HEK293 (cell line): Measurements from ENCODE around the gene PSMC4.

ENCODE experiments used
- CTCF ChIA-PET: fragments of 350-600 bp; formaldehyde crosslinking; extraction: SDS; loops from one replicate; lab custom pipeline; 2021; ENCODE audit warnings: antibody characterized with exemption; lab: Yijun Ruan, JAX
- POLR2A ChIA-PET: fragments of 300-600 bp; formaldehyde crosslinking; extraction: SDS; loops from one replicate; lab custom pipeline; 2020; ENCODE audit warnings: antibody characterized with exemption, inconsistent platforms; lab: Yijun Ruan, JAX
- H3K27ac ChIP-seq: fragments of 200-500 bp; sonication (Bioruptor generic); 2 replicates; pipeline ENCODE4 v1.5.1; 2014; ENCODE audit warnings: low read depth, low read length, control low read depth, inconsistent platforms; ENCODE audit errors: extremely low read depth
- H3K36me3 ChIP-seq, 2 experiments: fragments of 200-500 bp in 1 of 2; sonication (Bioruptor generic) in 1 of 2; 1 replicate in 1 of 2; 2 replicates in 1 of 2; pipeline ENCODE4 v1.5.1; 2014 to 2017; ENCODE audit warnings: inconsistent platforms in 2 of 2, low read length in 2 of 2; ENCODE audit not compliant: control insufficient read depth in 2 of 2, insufficient read depth in 1 of 2
- H3K4me1 ChIP-seq: fragments of 200-500 bp; sonication (Bioruptor generic); 2 replicates; pipeline ENCODE4 v1.5.1; 2014; ENCODE audit warnings: mild to moderate bottlenecking, low read length, inconsistent platforms; ENCODE audit not compliant: control insufficient read depth, insufficient read depth
- H3K4me3 ChIP-seq: 2 replicates; pipeline ENCODE4 v1.5.1; 2011; ENCODE audit warnings: low read depth, mild to moderate bottlenecking, control low read depth, low read length, moderate library complexity
- H3K9me3 ChIP-seq: fragments of 200-500 bp; sonication (Bioruptor generic); 2 replicates; pipeline ENCODE4 v1.5.1; 2014; ENCODE audit warnings: low read depth, low read length, inconsistent platforms; ENCODE audit not compliant: control insufficient read depth, insufficient read depth
- CTCF ChIP-seq: fragments of 450-650 bp; formaldehyde crosslinking; IDR thresholded peaks from 2 replicates; pipeline ENCODE4 v1.5.1; 2016; ENCODE audit warnings: missing biosample characterization, missing genetic modification characterization
- INSM2 ChIP-seq: fragments of 450-650 bp; formaldehyde crosslinking; IDR thresholded peaks from 2 replicates; pipeline ENCODE4 v1.5.1; 2016; ENCODE audit warnings: missing biosample characterization, missing genetic modification characterization
- MEIS1 ChIP-seq: sonication (generic); formaldehyde crosslinking; IDR thresholded peaks from 2 replicates; pipeline ENCODE4 v1.8.1; 2022; ENCODE audit warnings: missing genetic modification reagents, mild to moderate bottlenecking, borderline replicate concordance
- TSHZ1 ChIP-seq: fragments of 450-650 bp; formaldehyde crosslinking; IDR thresholded peaks from 2 replicates; pipeline ENCODE4 v1.5.1; 2016; ENCODE audit warnings: missing biosample characterization, missing genetic modification characterization, borderline replicate concordance
- ZNF169 ChIP-seq: fragments of 450-650 bp; formaldehyde crosslinking; IDR thresholded peaks from 2 replicates; pipeline ENCODE4 v1.5.1; 2016; ENCODE audit warnings: missing biosample characterization, missing genetic modification characterization
- ZNF248 ChIP-seq: fragments of 450-650 bp; formaldehyde crosslinking; IDR thresholded peaks from 2 replicates; pipeline ENCODE4 v1.5.1; 2017; ENCODE audit warnings: missing biosample characterization, missing genetic modification characterization
- ZNF548 ChIP-seq: fragments of 450-650 bp; formaldehyde crosslinking; IDR thresholded peaks from 2 replicates; pipeline ENCODE4 v1.5.1; 2016; ENCODE audit warnings: missing biosample characterization, missing genetic modification characterization
- ZNF670 ChIP-seq: fragments of 450-650 bp; formaldehyde crosslinking; IDR thresholded peaks from 2 replicates; pipeline ENCODE4 v1.5.1; 2016; ENCODE audit warnings: missing biosample characterization, missing genetic modification characterization, low read depth
- ZNF777 ChIP-seq: fragments of 450-650 bp; formaldehyde crosslinking; IDR thresholded peaks from 2 replicates; pipeline ENCODE4 v1.5.1; 2017; ENCODE audit warnings: missing biosample characterization, missing genetic modification characterization, borderline replicate concordance

Gene PSMC4

GRCh38 chr19:39929750-39930149 is 41.2 kb upstream of the PSMC4 start:
- peaks cover 2% of the 10 kb centered on the region; the same call in 1 of the 2 replicates for H3K9me3 ChIP-seq
- no peaks in the 10 kb centered on the region; the same call in 1 of the 2 replicates for H3K4me1 ChIP-seq
- ChIA-PET POLR2A (interaction anchor here (0.6 to 1.6 kb wide), 2 partner anchors 41 to 134 kb away, joined by 3 to 4 read pairs; no protein-coding TSS in a partner anchor), CTCF (interaction anchor here (0.8 to 2.2 kb wide), 3 partner anchors 41 to 535 kb away, joined by 3 to 10 read pairs (median 6); partner anchors contain the start of gene PSMC4)
- no peak for TF ChIP-seq INSM2 (tag by site-specific recombination)
- no peak for TF ChIP-seq ZNF548 (tag by site-specific recombination)
- TF ChIP-seq ZNF169: 0 out of 2 replicates have a peak, but pooled peaks have one; percentile 51
- peak; percentile 90 for TF ChIP-seq ZNF248 (tag by site-specific recombination)
- H3K36me3 ChIP-seq: no peaks in the 10 kb centered on the region
- H3K27ac ChIP-seq: no peak overlapping the region
- H3K4me3 ChIP-seq: no peak overlapping the region

GRCh38 chr19:39934584-39935363 is 36.2 kb upstream of the PSMC4 start, which contains the start of gene FCGBP:
FCGBP (minus strand) TSS chr19:39934634.
- peaks cover 2% of the 10 kb centered on the region for H3K9me3 ChIP-seq
- no peak for TF ChIP-seq ZNF670
- TF ChIP-seq TSHZ1: no peak
- TF ChIP-seq ZNF777 (tag by site-specific recombination): 0 out of 2 replicates have a peak, but pooled peaks have one; percentile 8
- POLR2A ChIA-PET: no interaction called here
- H3K4me3 ChIP-seq: no peak within 1 kb of the TSS
- CTCF ChIA-PET: no interaction called here
- H3K36me3 ChIP-seq: no peaks in the 10 kb centered on the region
- no peak within 1 kb of the TSS for H3K27ac ChIP-seq
- peaks cover 9% of the 10 kb centered on the region for H3K4me1 ChIP-seq

- TF ChIP-seq MEIS1 (CRISPR knock-in tag) (no peak), CTCF (tag by site-specific recombination) (0 out of 2 replicates have a peak, but pooled peaks have one; percentile 19)
- ChIA-PET CTCF (no interaction called here), POLR2A (no interaction called here)
- Histone ChIP-seq H3K4me3 (no peak overlapping the region), H3K9me3 (peaks cover 3% of the 10 kb centered on the region), H3K36me3 (no peaks in the 10 kb centered on the region), H3K27ac (no peak overlapping the region), H3K4me1 (peaks cover 9% of the 10 kb centered on the region; the same call in 1 of the 2 replicates)
These were observed 35.7 kb upstream of the PSMC4 start for GRCh38 chr19:39935364-39935661.
